Measurements from ENCODE around the gene LRRC32. TPM values are rescaled to one million over a fixed set of nuclear protein-coding genes. Genes with fewer than 3 reads are reported as not detected.

LRRC32 gene
- total and polyA plus RNA-seq, 9 of the 15 experiments (the other 6 are each of a cell fraction or from before 2014, with no cell fraction given): 0.10 to 0.50 (median 0.19) TPM; not detected in 5

DNA sequence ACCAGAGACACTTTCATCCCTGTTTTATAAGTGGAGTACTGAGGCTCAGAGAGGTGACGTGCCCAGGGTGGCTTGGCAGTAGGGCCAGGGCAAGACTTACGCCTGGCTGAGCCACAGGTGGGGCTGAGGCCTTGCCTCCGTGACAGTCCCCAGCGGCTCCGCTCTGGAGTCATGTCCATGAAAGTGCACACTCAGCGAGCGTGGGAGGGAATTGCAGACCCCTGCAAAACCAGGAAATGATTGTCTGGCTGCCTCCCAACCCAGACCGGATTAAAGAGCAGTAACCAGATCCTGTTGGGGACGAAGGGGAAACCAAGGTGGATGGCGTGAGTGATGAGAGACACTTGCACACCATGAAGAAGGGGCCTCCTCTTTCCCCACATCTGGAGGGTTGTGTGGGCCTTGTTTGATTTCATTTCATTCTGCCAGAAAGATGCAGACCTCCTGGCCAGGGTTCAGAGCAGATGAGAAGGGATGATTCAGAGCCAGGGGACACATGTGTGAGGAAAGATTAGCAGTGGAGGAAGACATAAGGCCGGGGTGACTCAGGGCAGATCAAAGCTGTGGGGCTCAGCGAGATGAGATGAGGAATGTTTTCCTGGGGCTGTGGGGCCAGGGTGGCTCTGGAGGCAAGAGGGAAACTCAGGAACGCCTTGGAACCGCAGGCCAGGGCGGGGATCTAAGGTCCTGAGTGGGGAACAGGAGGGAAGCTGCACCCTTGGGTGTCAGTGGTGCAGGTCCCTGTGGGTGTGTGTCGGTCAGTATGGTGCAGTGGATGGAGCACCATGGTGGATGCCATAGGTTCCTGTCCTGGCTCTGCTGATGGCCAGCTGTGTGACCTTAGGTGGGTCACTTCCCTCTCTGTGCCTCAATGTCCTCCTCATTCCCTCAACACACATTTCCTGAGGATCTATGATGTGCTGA, 29.9 kb upstream of the LRRC32 start (continued):
- TF ChIP-seq ZNF609 (CRISPR knock-in tag; IDR thresholded peaks at IDR 0.05; ENCODE audit: borderline replicate concordance) (peak; percentile 53; the same call in 1 of the 2 replicates), L3MBTL2 (IDR thresholded peaks at IDR 0.05) (peak; percentile 33; the same call in 1 of the 2 replicates), CTBP1 (IDR thresholded peaks at IDR 0.05; ENCODE audit: borderline replicate concordance) (peak; percentile 93), PURB (CRISPR knock-in tag; IDR thresholded peaks at IDR 0.05; ENCODE audit: low read depth) (no peak), CHD2 (IDR thresholded peaks at IDR 0.05; ENCODE audit: low read depth, low read length) (no peak), LEF1 (IDR thresholded peaks at IDR 0.05) (peak; percentile 100), TEAD2 (tag; IDR thresholded peaks at IDR 0.05) (0 out of 2 replicates have a peak, but pooled peaks have one; percentile 58), HDAC3 (IDR thresholded peaks at IDR 0.05; ENCODE audit: borderline replicate concordance, partially characterized antibody) (peak; percentile 90), FOXA1 (IDR thresholded peaks at IDR 0.05; ENCODE audit: borderline replicate concordance) (no peak), ZBTB40 (IDR thresholded peaks at IDR 0.05) (no peak; the same call in 1 of the 2 replicates), ZBTB40 (CRISPR knock-in tag; IDR thresholded peaks at IDR 0.05) (no peak), ZNF165 (CRISPR knock-in tag; IDR thresholded peaks at IDR 0.05; ENCODE audit: borderline replicate concordance) (no peak)
- TF ChIP-seq, protein P1, sequence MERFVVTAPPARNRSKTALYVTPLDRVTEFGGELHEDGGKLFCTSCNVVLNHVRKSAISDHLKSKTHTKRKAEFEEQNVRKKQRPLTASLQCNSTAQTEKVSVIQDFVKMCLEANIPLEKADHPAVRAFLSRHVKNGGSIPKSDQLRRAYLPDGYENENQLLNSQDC (CRISPR knock-in tag; IDR thresholded peaks at IDR 0.05): no peak; the same call in 1 of the 2 replicates
